H9 (cell line): Measurements from ENCODE around the gene NR4A2. TPM values are rescaled to one million over a fixed set of nuclear protein-coding genes. Genes with fewer than 3 reads are reported as not detected.

Experiments used
- DNase-seq: peaks from one replicate; pipeline ENCODE4 v3.0.0-alpha.2; 2017
- H2AFZ ChIP-seq: one replicate; pipeline ENCODE4 v1.6.1; 2013; ENCODE audit warnings: mild to moderate bottlenecking, low read length, control low read depth, moderate library complexity
- H2AK5ac ChIP-seq: 2 replicates; pipeline ENCODE4 v1.6.1; 2013; ENCODE audit warnings: low read length, control low read depth, mixed read lengths; ENCODE audit not compliant: insufficient read length
- H2BK120ac ChIP-seq: one replicate; pipeline ENCODE4 v1.6.1; 2013; ENCODE audit warnings: low read depth, mild to moderate bottlenecking, low read length, control low read depth, inconsistent platforms; ENCODE audit not compliant: poor library complexity, severe bottlenecking
- H2BK12ac ChIP-seq: 2 replicates; pipeline ENCODE4 v1.6.1; 2013; ENCODE audit warnings: low read length, control low read depth, mixed read lengths, low read depth; ENCODE audit not compliant: insufficient read length
- H2BK15ac ChIP-seq: 2 replicates; pipeline ENCODE4 v1.6.1; 2013; ENCODE audit warnings: low read depth, low read length, control low read depth
- H2BK20ac ChIP-seq: one replicate; pipeline ENCODE4 v1.6.1; 2013; ENCODE audit warnings: low read depth, mild to moderate bottlenecking, low read length, control low read depth, inconsistent platforms; ENCODE audit not compliant: poor library complexity, severe bottlenecking
- H2BK5ac ChIP-seq: 2 replicates; pipeline ENCODE4 v1.6.1; 2013; ENCODE audit warnings: low read length, control low read depth, mixed read lengths; ENCODE audit not compliant: insufficient read length
- H3K14ac ChIP-seq: 2 replicates; pipeline ENCODE4 v1.6.1; 2013; ENCODE audit warnings: low read length, control low read depth; ENCODE audit not compliant: insufficient read depth
- H3K18ac ChIP-seq: 2 replicates; pipeline ENCODE4 v1.6.1; 2013; ENCODE audit warnings: low read depth, mild to moderate bottlenecking, mixed read lengths, low read length, control low read depth; ENCODE audit not compliant: insufficient read length
- H3K23ac ChIP-seq: 2 replicates; pipeline ENCODE4 v1.6.1; 2013; ENCODE audit warnings: low read length, control low read depth, mixed read lengths, low read depth; ENCODE audit not compliant: insufficient read length
- H3K23me2 ChIP-seq: 2 replicates; pipeline ENCODE4 v1.6.1; 2013; ENCODE audit warnings: low read depth, mild to moderate bottlenecking, mixed read lengths, low read length, control low read depth; ENCODE audit not compliant: insufficient read length, poor library complexity, severe bottlenecking
- H3K27ac ChIP-seq: 2 replicates; pipeline ENCODE4 v1.5.1; 2013; ENCODE audit warnings: low read length, control low read depth, mixed read lengths, low read depth; ENCODE audit not compliant: insufficient read length
- H3K27me3 ChIP-seq: 2 replicates; pipeline ENCODE4 v1.6.1; 2013; ENCODE audit warnings: low read length, control low read depth, inconsistent platforms; ENCODE audit not compliant: insufficient read depth
- H3K4ac ChIP-seq: 2 replicates; pipeline ENCODE4 v1.6.1; 2013; ENCODE audit warnings: low read depth, mild to moderate bottlenecking, control low read depth, inconsistent platforms, low read length, moderate library complexity
- H3K4me1 ChIP-seq: 2 replicates; pipeline ENCODE4 v1.6.1; 2013; ENCODE audit warnings: low read length, control low read depth, inconsistent platforms; ENCODE audit not compliant: insufficient read depth
- H3K4me2 ChIP-seq: 2 replicates; pipeline ENCODE4 v1.6.1; 2013; ENCODE audit warnings: low read length, control low read depth, mixed read lengths; ENCODE audit not compliant: insufficient read length, insufficient read depth
- H3K56ac ChIP-seq: 2 replicates; pipeline ENCODE4 v1.6.1; 2013; ENCODE audit warnings: low read depth, mild to moderate bottlenecking, mixed read lengths, low read length, control low read depth; ENCODE audit not compliant: insufficient read length
- H3K79me1 ChIP-seq: 2 replicates; pipeline ENCODE4 v1.6.1; 2013; ENCODE audit warnings: low read depth, mild to moderate bottlenecking, moderate library complexity, low read length, control low read depth, inconsistent platforms; ENCODE audit not compliant: insufficient read depth, poor library complexity, severe bottlenecking
- H3K79me2 ChIP-seq: 2 replicates; pipeline ENCODE4 v1.6.1; 2013; ENCODE audit warnings: low read length, control low read depth, inconsistent platforms; ENCODE audit not compliant: insufficient read depth
- H3K9ac ChIP-seq: 2 replicates; pipeline ENCODE4 v1.6.1; 2013; ENCODE audit warnings: low read length, control low read depth, mixed read lengths; ENCODE audit not compliant: insufficient read length; ENCODE audit errors: extremely low read depth
- H3K9me3 ChIP-seq: one replicate; pipeline ENCODE4 v1.6.1; 2013; ENCODE audit warnings: low read depth, low read length, inconsistent platforms; ENCODE audit not compliant: control insufficient read depth
- H3T11ph ChIP-seq: one replicate; pipeline ENCODE4 v1.6.1; 2013; ENCODE audit warnings: mild to moderate bottlenecking, low read length, control low read depth, inconsistent platforms
- H4K20me1 ChIP-seq: one replicate; pipeline ENCODE4 v1.6.1; 2013; ENCODE audit not compliant: control insufficient read depth, insufficient read length, insufficient read depth
- H4K5ac ChIP-seq: 2 replicates; pipeline ENCODE4 v1.6.1; 2013; ENCODE audit warnings: low read depth, mild to moderate bottlenecking, mixed read lengths, low read length, control low read depth; ENCODE audit not compliant: insufficient read length
- H4K8ac ChIP-seq: replicated peaks from 2 replicates; pipeline ENCODE4 v1.6.1; 2013; ENCODE audit warnings: low read length, control low read depth, mixed read lengths, low read depth; ENCODE audit not compliant: insufficient read length
- H4K91ac ChIP-seq: 2 replicates; pipeline ENCODE4 v1.6.1; 2013; ENCODE audit warnings: low read depth, mild to moderate bottlenecking, moderate library complexity, mixed read lengths, low read length, control low read depth; ENCODE audit not compliant: insufficient read length
- H3K27ac Mint-ChIP-seq, 3 experiments: 2 replicates in 2 of 3; 3 replicates in 1 of 3; pipeline ENCODE4 v1.8.0; 2020 to 2021; ENCODE audit warnings: mixed read lengths in 3 of 3, mild to moderate bottlenecking in 1 of 3, moderate library complexity in 1 of 3
- H3K27me3 Mint-ChIP-seq: 2 replicates; pipeline ENCODE4 v1.8.0; 2021; ENCODE audit warnings: low read depth, mild to moderate bottlenecking, moderate library complexity, mixed read lengths
- H3K36me3 Mint-ChIP-seq, 3 experiments: 2 replicates in 2 of 3; 3 replicates in 1 of 3; pipeline ENCODE4 v1.8.0; 2020 to 2021; ENCODE audit warnings: low read depth in 3 of 3, mixed read lengths in 3 of 3; ENCODE audit not compliant: insufficient read depth in 1 of 3
- H3K4me1 Mint-ChIP-seq, 2 experiments: 2 replicates each; pipeline ENCODE4 v1.8.0; 2020; ENCODE audit warnings: mixed read lengths in 2 of 2
- H3K4me3 Mint-ChIP-seq, 2 experiments: 2 replicates in 1 of 2; 3 replicates in 1 of 2; pipeline ENCODE4 v1.8.0; 2020 to 2021; ENCODE audit warnings: mild to moderate bottlenecking in 2 of 2, mixed read lengths in 2 of 2, moderate library complexity in 1 of 2
- H3K9me3 Mint-ChIP-seq, 2 experiments: 2 replicates in 1 of 2; 3 replicates in 1 of 2; pipeline ENCODE4 v1.8.0; 2020; ENCODE audit warnings: mild to moderate bottlenecking in 2 of 2, mixed read lengths in 2 of 2, moderate library complexity in 1 of 2
- CTCF ChIP-seq: fragments of 200-600 bp; sonication (generic); conservative IDR thresholded peaks from 3 replicates; pipeline ENCODE4 v1.8.0; 2021; ENCODE audit warnings: antibody characterized with exemption, mild to moderate bottlenecking
- WGBS: extraction: QIAGEN DNeasy Blood & Tissue Kit; methylation state at CpG from one replicate; pipeline ENCODE4 v1.1.7; 2013; ENCODE audit warnings: missing lambda C conversion rate, low lambda C conversion rate, mixed read lengths; ENCODE audit not compliant: insufficient read length; ENCODE audit errors: extremely low coverage; 5-methylcytosine and 5-hydroxymethylcytosine counted together
- total RNA-seq: library from RNA; stranded (reverse); gene quantifications from 2 replicates; pipeline ENCODE4 v1.2.1, GENCODE V29; 2021

NR4A2 gene
- total RNA-seq, 1 experiment from 2014 or later: 2.0 TPM

GRCh38 chr2:156343096-156343939, 10.8 kb upstream of the NR4A2 start:
- Histone ChIP-seq H3K14ac (peak overlapping the region; percentile 92; the same call in 1 of the 2 replicates), H3K27me3 (no peaks in the 10 kb centered on the region), H4K20me1 (no peaks in the 10 kb centered on the region), H2BK120ac (no peak overlapping the region), H2BK20ac (no peak overlapping the region), H3K9me3 (no peaks in the 10 kb centered on the region), H3K27ac (no peak overlapping the region), H2AFZ (no peak overlapping the region), H3K9ac (peak overlapping the region; percentile 90), H4K91ac (no peak overlapping the region), H3K4me1 (no peaks in the 10 kb centered on the region; the same call in 1 of the 2 replicates), H3K79me2 (no peaks in the 10 kb centered on the region), H2BK12ac (no peak overlapping the region), H4K5ac (no peak overlapping the region), H3T11ph (no peak overlapping the region), H3K79me1 (no peaks in the 10 kb centered on the region), H2AK5ac (no peak overlapping the region), H3K18ac (no peak overlapping the region), H2BK15ac (no peak overlapping the region), H3K23ac (no peak overlapping the region), H2BK5ac (no peak overlapping the region), H4K8ac (no peak overlapping the region), H3K23me2 (peaks cover 7% of the 10 kb centered on the region), H3K4me2 (peak overlapping the region; percentile 90), H3K4ac (no peak overlapping the region), H3K56ac (no peak overlapping the region)
- TF ChIP-seq CTCF: no peak
- WGBS: no CpG with 5 or more reads among the region's 6 CpGs
- no peaks in the 10 kb centered on the region for H3K9me3 Mint-ChIP-seq
- peak overlapping the region in 2 of 3 experiments; percentile 77 to 90; a peak in 4 of 7 replicates for H3K27ac Mint-ChIP-seq
- no peaks in the 10 kb centered on the region; a peak in 1 of 7 replicates for H3K36me3 Mint-ChIP-seq
- H3K27me3 Mint-ChIP-seq: peaks cover 8% of the 10 kb centered on the region; the same call in 1 of the 2 replicates
- DNase-seq: no peak
- H3K4me1 Mint-ChIP-seq: peaks cover 41 to 48% of the 10 kb centered on the region in 2 experiments
- peak overlapping the region; percentile 80 to 84 for H3K4me3 Mint-ChIP-seq
